ENCODE measurements around the gene ATAT1.

Gene ATAT1
- long read RNA-seq, transcript ATAT1-205 (10 exons, 2,646 nt) = minor isoform, 5 of 14 reads
- long read RNA-seq, transcript ATAT1-206 (13 exons, 1,476 nt) = major isoform, 6 of 14 reads
- long read RNA-seq, partial matches to known transcripts = 1 of 14 reads
- long read RNA-seq, other reads (novel, unspliced or antisense) = 0 of 14 reads

- Histone ChIP-seq H3K4me3 (replicated peaks; ENCODE audit: insufficient read depth, low read length) (peak within 1 kb of the TSS; percentile 83), H3K27ac (replicated peaks) (peak within 1 kb of the TSS; percentile 69), H3K27me3 (ENCODE audit: insufficient read depth, poor library complexity, severe bottlenecking) (no peaks in the 10 kb centered on the region)
- peak; percentile 67 to 81 for DNase-seq (ENCODE audit: low read depth in 1 of 2, low spot score in 1 of 2)
- TF ChIP-seq CTCF (IDR thresholded peaks at IDR 0.05; ENCODE audit: insufficient read depth, low read length) (no peak), REST (IDR thresholded peaks at IDR 0.05; ENCODE audit: insufficient replicate concordance, low read depth) (no peak), GABPA (IDR thresholded peaks at IDR 0.05; ENCODE audit: low read depth) (peak; percentile 61), SPI1 (IDR thresholded peaks at IDR 0.05; ENCODE audit: borderline replicate concordance, low read depth) (peak; percentile 21; the same call in 1 of the 2 replicates), POLR2AphosphoS5 (IDR thresholded peaks at IDR 0.05; ENCODE audit: low read depth) (peak; percentile 88; the same call in 1 of the 2 replicates)
Observed at GRCh38 chr6:30626484-30627366, at the start of gene ATAT1. TSS of gene ATAT1 (plus strand) at chr6:30626874.

- DNase-seq (ENCODE audit: low read depth in 1 of 2, low spot score in 1 of 2) = no peak
- no peaks in the 10 kb centered on the region for H3K27me3 ChIP-seq (ENCODE audit: insufficient read depth, poor library complexity, severe bottlenecking)
Observed at GRCh38 chr6:30578051-30578450, 48.6 kb upstream of the ATAT1 start.

More at GRCh38 chr6:30578051-30578450, 48.6 kb upstream of the ATAT1 start:
- TF ChIP-seq CTCF (IDR thresholded peaks at IDR 0.05; ENCODE audit: insufficient read depth, low read length) (no peak), REST (IDR thresholded peaks at IDR 0.05; ENCODE audit: insufficient replicate concordance, low read depth) (no peak), SPI1 (IDR thresholded peaks at IDR 0.05; ENCODE audit: borderline replicate concordance, low read depth) (no peak), POLR2AphosphoS5 (IDR thresholded peaks at IDR 0.05; ENCODE audit: low read depth) (no peak), GABPA (IDR thresholded peaks at IDR 0.05; ENCODE audit: low read depth) (no peak)
- Histone ChIP-seq H3K4me3 (replicated peaks; ENCODE audit: insufficient read depth, low read length) (no peak overlapping the region), H3K27ac (replicated peaks) (no peak overlapping the region)

Data from HL-60 (cell line).